Neural crest cell (in vitro differentiated cells): Measurements from ENCODE around the gene ZIC5. TPM values are rescaled to one million over a fixed set of nuclear protein-coding genes. Genes with fewer than 3 reads are reported as not detected.

ENCODE experiments used
- DNase-seq: peaks from one replicate; pipeline ENCODE4 v3.0.0; 2021; ENCODE audit warnings: low read depth, mixed read lengths, low spot score
- H3K27ac Mint-ChIP-seq: one replicate; pipeline ENCODE4 v1.8.0; 2021; ENCODE audit warnings: mild to moderate bottlenecking, mixed read lengths; ENCODE audit not compliant: unreplicated experiment
- H3K27me3 Mint-ChIP-seq: 2 replicates; pipeline ENCODE4 v1.8.0; 2021; ENCODE audit warnings: low read depth, mild to moderate bottlenecking, mixed read lengths
- H3K36me3 Mint-ChIP-seq: 2 replicates; pipeline ENCODE4 v1.8.0; 2021; ENCODE audit warnings: low read depth, mild to moderate bottlenecking, mixed read lengths
- H3K4me1 Mint-ChIP-seq: 2 replicates; pipeline ENCODE4 v1.8.0; 2021; ENCODE audit warnings: mixed read lengths
- H3K4me3 Mint-ChIP-seq: one replicate; pipeline ENCODE4 v1.8.0; 2021; ENCODE audit warnings: mild to moderate bottlenecking, mixed read lengths
- H3K9me3 Mint-ChIP-seq: 2 replicates; pipeline ENCODE4 v1.8.0; 2021; ENCODE audit warnings: mixed read lengths
- total RNA-seq: library from RNA; stranded (reverse); gene quantifications from 2 replicates; pipeline ENCODE4 v1.2.1, GENCODE V29; 2021
- TF ChIP-seq, protein P1 (sequence below): fragments of 200-600 bp; sonication (generic); conservative IDR thresholded peaks from 2 replicates; pipeline ENCODE4 v1.5.0; 2021; ENCODE audit warnings: antibody characterized with exemption, mild to moderate bottlenecking

The ZIC5 gene
- total RNA-seq, 1 donor from 2014 or later: 6.7 TPM

DNA sequence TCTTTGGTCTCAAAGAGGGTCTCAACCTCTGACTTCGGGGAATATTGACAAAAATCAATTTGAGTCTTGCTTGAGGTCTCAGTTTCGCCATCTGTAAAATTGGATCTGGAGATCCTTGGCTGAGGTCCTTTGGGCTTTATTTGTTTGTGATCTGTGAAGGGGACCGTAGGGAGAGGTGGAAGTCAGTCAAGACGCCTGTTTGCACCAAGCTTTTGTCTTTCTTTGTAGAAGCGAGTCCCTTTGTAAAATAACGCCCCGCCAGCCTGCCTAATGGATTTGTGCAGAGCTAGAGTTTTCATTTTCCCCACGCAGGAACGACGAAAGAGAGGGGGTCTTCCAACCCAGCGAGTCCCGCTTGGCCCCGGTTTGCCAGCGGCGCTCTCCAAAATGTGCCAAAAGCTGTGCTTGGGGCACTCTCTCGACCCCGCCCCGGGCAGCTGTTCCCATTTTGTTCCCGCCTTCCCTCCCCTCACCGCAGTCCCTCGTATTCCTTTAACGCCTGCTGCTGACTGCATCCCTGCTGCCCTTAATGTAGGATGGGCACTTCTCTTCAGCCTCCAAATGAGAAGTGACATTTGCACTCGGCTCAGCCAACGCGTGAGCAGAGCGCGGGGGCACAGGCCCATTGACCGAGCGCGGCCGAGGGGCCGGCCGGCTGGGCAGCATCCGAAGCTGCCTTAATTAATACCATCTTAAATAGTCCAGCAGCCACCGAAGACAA lies 13.0 kb downstream of the ZIC5 start:
- H3K4me3 Mint-ChIP-seq: peak overlapping the region; percentile 84
- H3K36me3 Mint-ChIP-seq: no peaks in the 10 kb centered on the region
- TF ChIP-seq, protein P1, sequence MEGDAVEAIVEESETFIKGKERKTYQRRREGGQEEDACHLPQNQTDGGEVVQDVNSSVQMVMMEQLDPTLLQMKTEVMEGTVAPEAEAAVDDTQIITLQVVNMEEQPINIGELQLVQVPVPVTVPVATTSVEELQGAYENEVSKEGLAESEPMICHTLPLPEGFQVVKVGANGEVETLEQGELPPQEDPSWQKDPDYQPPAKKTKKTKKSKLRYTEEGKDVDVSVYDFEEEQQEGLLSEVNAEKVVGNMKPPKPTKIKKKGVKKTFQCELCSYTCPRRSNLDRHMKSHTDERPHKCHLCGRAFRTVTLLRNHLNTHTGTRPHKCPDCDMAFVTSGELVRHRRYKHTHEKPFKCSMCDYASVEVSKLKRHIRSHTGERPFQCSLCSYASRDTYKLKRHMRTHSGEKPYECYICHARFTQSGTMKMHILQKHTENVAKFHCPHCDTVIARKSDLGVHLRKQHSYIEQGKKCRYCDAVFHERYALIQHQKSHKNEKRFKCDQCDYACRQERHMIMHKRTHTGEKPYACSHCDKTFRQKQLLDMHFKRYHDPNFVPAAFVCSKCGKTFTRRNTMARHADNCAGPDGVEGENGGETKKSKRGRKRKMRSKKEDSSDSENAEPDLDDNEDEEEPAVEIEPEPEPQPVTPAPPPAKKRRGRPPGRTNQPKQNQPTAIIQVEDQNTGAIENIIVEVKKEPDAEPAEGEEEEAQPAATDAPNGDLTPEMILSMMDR: no peak
- DNase-seq: no peak
- H3K4me1 Mint-ChIP-seq: peaks cover 68% of the 10 kb centered on the region
- peaks cover 93% of the 10 kb centered on the region for H3K27me3 Mint-ChIP-seq
- H3K9me3 Mint-ChIP-seq: no peaks in the 10 kb centered on the region
- H3K27ac Mint-ChIP-seq: peak overlapping the region; percentile 91

DNA sequence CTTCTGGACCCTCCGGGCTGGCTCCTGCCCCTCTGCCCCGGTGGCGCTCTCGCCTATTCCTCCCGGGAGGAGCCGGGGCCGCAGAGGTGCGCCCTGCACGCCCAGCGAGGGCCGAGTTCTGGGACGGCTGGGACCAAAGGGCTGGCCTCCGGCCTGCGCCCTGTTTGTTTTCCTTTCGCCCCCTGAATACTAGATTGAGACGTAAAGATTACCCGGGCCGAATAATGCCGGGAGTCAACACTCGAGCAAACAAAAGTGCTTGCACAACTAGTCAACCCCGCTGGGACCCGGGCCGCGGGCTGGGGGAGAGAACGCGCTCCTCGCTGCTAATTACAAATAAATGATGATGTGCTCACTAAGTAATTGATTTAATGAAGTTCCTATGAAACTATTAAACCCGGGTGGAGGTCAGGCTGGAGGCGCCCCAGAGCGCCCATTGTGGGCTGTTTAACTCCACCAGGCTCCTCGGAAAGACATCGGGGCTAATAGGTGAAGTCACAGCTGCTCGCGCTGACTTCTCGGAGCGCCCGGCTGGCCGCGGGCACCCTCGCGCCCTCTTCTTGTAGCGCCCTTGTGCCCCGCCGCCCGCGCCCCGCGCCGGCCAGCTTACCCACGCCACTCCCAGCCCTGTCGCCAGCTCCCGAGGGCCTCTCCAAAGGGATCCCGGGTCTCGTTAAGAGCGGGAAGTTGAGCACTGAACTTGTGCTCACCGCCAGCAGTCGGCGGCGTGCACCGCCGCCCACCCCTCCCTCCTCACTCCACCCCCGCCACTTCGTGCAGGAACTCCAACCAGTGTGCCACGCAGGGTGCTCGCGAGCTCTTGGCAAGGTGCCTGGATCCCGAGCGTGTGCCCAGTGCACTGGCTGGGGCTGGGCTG lies 14.9 kb downstream of the ZIC5 start:
- no peaks in the 10 kb centered on the region for H3K9me3 Mint-ChIP-seq
- TF ChIP-seq, protein P1: no peak
- H3K4me1 Mint-ChIP-seq: peaks cover 60% of the 10 kb centered on the region
- no peak overlapping the region for H3K27ac Mint-ChIP-seq
- H3K36me3 Mint-ChIP-seq: no peaks in the 10 kb centered on the region
- peaks cover 95% of the 10 kb centered on the region for H3K27me3 Mint-ChIP-seq
- peak overlapping the region; percentile 84 for H3K4me3 Mint-ChIP-seq
- no peak for DNase-seq

DNA sequence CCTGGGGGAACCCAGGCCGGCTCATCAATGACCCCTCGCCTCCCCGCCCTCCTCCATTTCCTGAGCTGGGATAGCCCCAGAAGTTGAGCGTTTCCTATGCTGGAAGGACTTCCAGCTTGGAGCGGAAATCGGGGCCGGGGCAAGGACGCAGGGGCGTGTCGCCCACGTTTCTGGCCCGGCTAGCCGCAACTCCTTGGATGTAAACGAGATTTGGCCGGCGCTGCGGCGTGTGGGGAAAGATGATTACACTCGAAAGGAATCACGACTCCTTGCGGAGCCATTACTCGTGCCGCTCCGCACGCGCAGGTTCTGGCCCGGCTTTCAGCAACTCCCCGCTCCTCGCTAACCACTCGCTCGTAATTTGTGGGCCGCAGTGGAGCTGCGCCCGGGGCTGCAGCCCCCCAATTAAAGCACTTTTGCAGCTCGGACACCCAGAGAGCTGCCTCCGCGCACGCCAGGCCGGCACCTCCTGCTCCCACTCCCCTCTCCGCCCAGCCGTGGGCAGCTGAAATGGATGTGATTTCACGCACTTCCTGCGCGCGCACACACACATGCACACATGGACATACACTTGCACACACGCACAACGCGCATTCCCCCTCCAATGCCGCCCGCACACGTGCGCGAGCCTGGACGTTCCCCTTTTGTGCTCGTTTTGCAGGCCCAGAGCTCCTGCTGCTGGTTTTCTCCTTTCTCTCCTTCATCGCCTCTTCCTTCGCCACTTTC lies 15.7 kb downstream of the ZIC5 start:
- TF ChIP-seq, protein P1: no peak
- no peak for DNase-seq
- Mint-ChIP-seq H3K27ac (no peak overlapping the region), H3K36me3 (no peaks in the 10 kb centered on the region), H3K4me3 (peak overlapping the region; percentile 84), H3K9me3 (no peaks in the 10 kb centered on the region), H3K4me1 (peaks cover 52% of the 10 kb centered on the region), H3K27me3 (peaks cover 95% of the 10 kb centered on the region)

DNA sequence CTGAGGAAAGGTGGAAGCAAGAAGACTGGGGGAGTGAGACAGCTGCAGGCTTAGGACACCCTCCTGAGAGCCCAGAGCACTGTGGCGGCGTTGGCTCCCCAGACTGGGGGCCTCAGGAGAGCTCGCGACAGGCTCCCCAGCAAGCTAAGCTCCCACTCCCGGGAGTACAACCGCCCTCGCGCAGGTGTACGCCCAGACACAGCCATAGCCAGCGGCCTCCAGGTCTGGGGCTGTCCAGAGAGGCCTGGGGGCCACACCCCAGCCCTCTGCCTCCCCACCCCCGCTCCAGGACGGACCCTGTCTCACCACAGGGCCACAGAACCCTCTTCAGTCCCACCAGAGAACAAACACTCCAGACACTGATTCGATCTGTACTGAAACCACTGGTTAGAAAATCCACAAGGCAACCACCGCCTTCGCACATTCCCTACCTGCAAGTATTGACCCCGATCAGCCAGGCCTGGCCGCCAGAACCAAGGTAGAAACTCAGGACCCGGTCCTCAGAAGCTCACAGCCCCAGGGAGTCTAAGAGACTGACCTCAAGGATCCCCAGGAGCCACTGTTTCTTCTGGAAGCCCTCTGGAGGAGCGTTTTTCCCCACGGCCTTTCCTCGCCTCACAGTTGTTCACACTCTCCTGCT lies 16.3 kb downstream of the ZIC5 start:
- no peak for DNase-seq
- peaks cover 96% of the 10 kb centered on the region for H3K27me3 Mint-ChIP-seq
- no peak overlapping the region for H3K27ac Mint-ChIP-seq
- no peaks in the 10 kb centered on the region for H3K36me3 Mint-ChIP-seq
- TF ChIP-seq, protein P1: no peak
- H3K9me3 Mint-ChIP-seq: no peaks in the 10 kb centered on the region
- peak overlapping the region; percentile 84 for H3K4me3 Mint-ChIP-seq
- peaks cover 53% of the 10 kb centered on the region for H3K4me1 Mint-ChIP-seq
